GM06990 (cell line): ENCODE results near the gene CARD19.
"Not testable (repeated sequence)": the region's sequence is repeated elsewhere in the genome, so short reads cannot be mapped to it uniquely, and the experiment has no call there.

Experiments used
- DNase-seq: peaks from one replicate; pipeline ENCODE4 v3.0.0-alpha.2; 2011; ENCODE audit not compliant: insufficient read length; ENCODE audit errors: extremely low read depth
- H3K27me3 ChIP-seq: replicated peaks from 2 replicates; pipeline ENCODE4 v1.6.0; 2011; ENCODE audit warnings: low read length; ENCODE audit not compliant: control insufficient read depth, insufficient read depth
- H3K36me3 ChIP-seq: 2 replicates; pipeline ENCODE4 v1.5.1; 2011; ENCODE audit warnings: low read length; ENCODE audit not compliant: control insufficient read depth, insufficient read depth
- H3K4me3 ChIP-seq: replicated peaks from 2 replicates; pipeline ENCODE4 v1.5.1; 2011; ENCODE audit warnings: low read depth, mild to moderate bottlenecking, control low read depth, low read length
- CTCF ChIP-seq: IDR thresholded peaks from 2 replicates; pipeline ENCODE4 v1.5.1; 2011; ENCODE audit warnings: low read length, control low read depth, mild to moderate bottlenecking, inconsistent platforms; ENCODE audit not compliant: insufficient read depth, poor library complexity, severe bottlenecking

The CARD19 gene

GRCh38 chr9:93100276-93100636, 4.2 kb downstream of the CARD19 start:
- DNase-seq = no peak
- no peak for TF ChIP-seq CTCF
- H3K27me3 ChIP-seq = no peaks in the 10 kb centered on the region
- H3K36me3 ChIP-seq = no peaks in the 10 kb centered on the region
- no peak overlapping the region for H3K4me3 ChIP-seq

- H3K36me3 ChIP-seq, H3K27me3 ChIP-seq, DNase-seq, H3K4me3 ChIP-seq: not testable (repeated sequence)
Measured at GRCh38 chr9:93101086-93101485, 5.1 kb downstream of the CARD19 start.

GRCh38 chr9:93105620-93106019, 9.6 kb downstream of the CARD19 start:
- Histone ChIP-seq H3K36me3 (no peaks in the 10 kb centered on the region), H3K27me3 (no peaks in the 10 kb centered on the region), H3K4me3 (no peak overlapping the region)
- DNase-seq = no peak
- no peak for TF ChIP-seq CTCF

- DNase-seq = no peak
- Histone ChIP-seq H3K27me3 (no peaks in the 10 kb centered on the region), H3K4me3 (no peak overlapping the region), H3K36me3 (peaks cover under 1% of the 10 kb centered on the region; the same call in 1 of the 2 replicates)
- TF ChIP-seq CTCF = no peak
Measured at GRCh38 chr9:93107151-93107824, 11.3 kb downstream of the CARD19 start.

- Histone ChIP-seq H3K4me3 (no peak overlapping the region), H3K36me3 (peaks cover 1% of the 10 kb centered on the region; the same call in 1 of the 2 replicates), H3K27me3 (no peaks in the 10 kb centered on the region)
- DNase-seq = no peak
- TF ChIP-seq CTCF = no peak
Measured at GRCh38 chr9:93107825-93108161, 11.8 kb downstream of the CARD19 start.

- peak; percentile 34 for DNase-seq
- TF ChIP-seq CTCF = no peak
- Histone ChIP-seq H3K27me3 (no peaks in the 10 kb centered on the region), H3K4me3 (no peak overlapping the region), H3K36me3 (peaks cover 2% of the 10 kb centered on the region; the same call in 1 of the 2 replicates)
Measured at GRCh38 chr9:93108291-93109041, 12.4 kb downstream of the CARD19 start.
